HepG2 (cell line): ENCODE measurements around the gene UCP2. TPM values are rescaled to one million over a fixed set of nuclear protein-coding genes. Genes with fewer than 3 reads are reported as not detected.

ENCODE experiments used
- ATAC-seq: fragments of 200-7000 bp; cut with Tn5 transposase; 3 replicates; pipeline ENCODE4 v1.9.1; 2020; ENCODE audit warnings: mild to moderate bottlenecking, moderate library complexity
- BruUV-seq: library from RNA; stranded (reverse); fragments of 400-500 nt; replicated peaks from 2 replicates; lab custom pipeline; 2021; lab: Mats Ljungman, UMichigan
- CTCF ChIA-PET: fragments of 300-600 bp; formaldehyde crosslinking; extraction: SDS; loops from one replicate; lab custom pipeline; 2021; ENCODE audit warnings: low total read pairs, inconsistent platforms, low intra/inter-chr PET ratio; lab: Yijun Ruan, JAX
- POLR2A ChIA-PET: fragments of 350-600 bp; sonication (Branson Sonifier 250); formaldehyde crosslinking; loops from one replicate; lab custom pipeline; 2020; ENCODE audit warnings: antibody characterized with exemption, inconsistent platforms; lab: Yijun Ruan, JAX
- DNase-seq: peaks from one replicate; pipeline ENCODE4 v3.0.0-alpha.2; 2015; ENCODE audit warnings: low spot score
- FAIRE-seq: peaks from 3 replicates; lab custom pipeline; 2011; peaks lifted over from hg19 to GRCh38; lab: Jason Lieb, UNC
- H2AFZ ChIP-seq: one replicate; pipeline ENCODE4 v1.6.1; 2011; ENCODE audit warnings: low read length, inconsistent platforms
- H3K27ac ChIP-seq: fragments of 300-600 bp; 3 replicates; pipeline ENCODE4 v1.8.0; 2011; ENCODE audit warnings: mixed run types, mild to moderate bottlenecking, mixed read lengths, low read length, inconsistent platforms; ENCODE audit not compliant: insufficient read depth; ENCODE audit errors: extremely low read length
- H3K27me3 ChIP-seq, 2 experiments: fragments of 200-600 bp in 1 of 2; 2 replicates in 1 of 2; 3 replicates in 1 of 2; pipeline versions ENCODE4 v1.6.0 to v1.8.0; 2011; ENCODE audit warnings: low read length in 2 of 2, mild to moderate bottlenecking in 2 of 2, moderate library complexity in 2 of 2, inconsistent platforms in 1 of 2; ENCODE audit not compliant: insufficient read depth in 2 of 2, control insufficient read depth in 1 of 2
- H3K36me3 ChIP-seq, 2 experiments: fragments of 200-600 bp in 1 of 2; replicated peaks in 1 of 2; 2 replicates in 1 of 2; 3 replicates in 1 of 2; pipeline versions ENCODE4 v1.5.1 to v1.8.0; 2011; ENCODE audit warnings: low read length in 2 of 2, inconsistent platforms in 1 of 2; ENCODE audit not compliant: insufficient read depth in 2 of 2, control insufficient read depth in 1 of 2
- H3K4me1 ChIP-seq: 2 replicates; pipeline ENCODE4 v1.5.1; 2012; ENCODE audit warnings: low read length, inconsistent platforms; ENCODE audit not compliant: insufficient read depth
- H3K4me2 ChIP-seq: 2 replicates; pipeline ENCODE4 v1.6.0; 2011; ENCODE audit warnings: low read depth, low read length, inconsistent platforms
- H3K4me3 ChIP-seq, 3 experiments: fragments of 200-600 bp in 1 of 3; sonication (generic), shearing (Covaris generic) in 1 of 3; replicated peaks in 1 of 3; 2 replicates each; pipeline ENCODE4 v1.5.1; 2011 to 2016; ENCODE audit warnings: low read length in 3 of 3, inconsistent platforms in 2 of 3, low read depth in 2 of 3, mild to moderate bottlenecking in 2 of 3, control low read depth in 1 of 3, mixed read lengths in 1 of 3; ENCODE audit not compliant: insufficient read depth in 1 of 3
- H3K79me2 ChIP-seq: one replicate; pipeline ENCODE4 v1.6.1; 2011; ENCODE audit warnings: low read length, inconsistent platforms; ENCODE audit not compliant: insufficient read depth
- H3K9ac ChIP-seq: 2 replicates; pipeline ENCODE4 v1.6.0; 2011; ENCODE audit warnings: mild to moderate bottlenecking, low read depth, low read length, inconsistent platforms; ENCODE audit not compliant: insufficient read depth
- H3K9me3 ChIP-seq: 2 replicates; pipeline ENCODE4 v1.5.1; 2012; ENCODE audit warnings: mild to moderate bottlenecking, low read length
- H4K20me1 ChIP-seq: 2 replicates; pipeline ENCODE4 v1.6.0; 2011; ENCODE audit warnings: inconsistent platforms, mild to moderate bottlenecking, low read length, moderate library complexity; ENCODE audit not compliant: insufficient read depth
- CREB1 ChIP-seq, 2 experiments: fragments of 450-650 bp in 1 of 2; IDR thresholded peaks; 2 replicates each; pipeline ENCODE4 v1.6.1; 2016 to 2017; ENCODE audit warnings: control low read depth in 1 of 2, mild to moderate bottlenecking in 1 of 2, missing compliant biosample characterization in 1 of 2, missing genetic modification characterization in 1 of 2
- ELF1 ChIP-seq: sonication (generic); formaldehyde crosslinking; IDR thresholded peaks from 2 replicates; pipeline ENCODE4 v1.4.0; 2020; ENCODE audit warnings: missing genetic modification reagents
- HES4 ChIP-seq: sonication (generic); formaldehyde crosslinking; IDR thresholded peaks from 2 replicates; pipeline ENCODE4 v1.9.0; 2021; ENCODE audit warnings: mild to moderate bottlenecking, missing genetic modification reagents, borderline replicate concordance
- HMGXB3 ChIP-seq: sonication (generic); formaldehyde crosslinking; IDR thresholded peaks from 2 replicates; pipeline ENCODE4 v1.4.0; 2020; ENCODE audit warnings: missing genetic modification reagents, borderline replicate concordance
- KDM5A ChIP-seq: fragments of 200-600 bp; sonication (generic); IDR thresholded peaks from 2 replicates; pipeline ENCODE4 v1.7.0; 2018; ENCODE audit warnings: antibody characterized with exemption, mild to moderate bottlenecking, low read length, borderline replicate concordance
- PPARG ChIP-seq: conservative IDR thresholded peaks from 2 replicates; pipeline ENCODE4 v1.6.1; 2016; ENCODE audit warnings: missing biosample characterization, missing genetic modification reagents
- RFX3 ChIP-seq: IDR thresholded peaks from 2 replicates; pipeline ENCODE4 v1.6.1; 2016; ENCODE audit warnings: missing biosample characterization, missing genetic modification reagents
- SALL2 ChIP-seq: sonication (generic); formaldehyde crosslinking; IDR thresholded peaks from 2 replicates; pipeline ENCODE4 v1.8.1; 2023; ENCODE audit warnings: mild to moderate bottlenecking, missing genetic modification reagents, inconsistent platforms
- SMAD9 ChIP-seq: sonication (generic); formaldehyde crosslinking; IDR thresholded peaks from 2 replicates; pipeline ENCODE4 v1.5.1; 2020; ENCODE audit warnings: mild to moderate bottlenecking, missing genetic modification reagents
- SNAI1 ChIP-seq: sonication (generic); formaldehyde crosslinking; IDR thresholded peaks from 2 replicates; pipeline ENCODE4 v1.5.0; 2020; ENCODE audit warnings: mild to moderate bottlenecking, missing genetic modification reagents, borderline replicate concordance
- SP140L ChIP-seq: sonication (generic); formaldehyde crosslinking; IDR thresholded peaks from 2 replicates; pipeline ENCODE4 v1.4.0; 2020; ENCODE audit warnings: missing genetic modification reagents, borderline replicate concordance
- STAG1 ChIP-seq: sonication (generic); formaldehyde crosslinking; IDR thresholded peaks from 2 replicates; pipeline ENCODE4 v1.4.0; 2020; ENCODE audit warnings: missing genetic modification reagents
- STAT5B ChIP-seq: sonication (generic); formaldehyde crosslinking; IDR thresholded peaks from 2 replicates; pipeline ENCODE4 v1.4.0; 2020; ENCODE audit warnings: missing genetic modification reagents
- ZMAT3 ChIP-seq: sonication (generic); formaldehyde crosslinking; conservative IDR thresholded peaks from 2 replicates; pipeline ENCODE4 v1.7.0; 2021; ENCODE audit warnings: missing genetic modification reagents
- ZNF780A ChIP-seq: sonication (generic); formaldehyde crosslinking; IDR thresholded peaks from 2 replicates; pipeline ENCODE4 v1.8.0; 2022; ENCODE audit warnings: mild to moderate bottlenecking, missing genetic modification reagents, moderate library complexity
- ZNF790 ChIP-seq: sonication (generic); formaldehyde crosslinking; IDR thresholded peaks from 2 replicates; pipeline ENCODE4 v1.8.0; 2022; ENCODE audit warnings: missing genetic modification reagents, mild to moderate bottlenecking, borderline replicate concordance
- ZNF839 ChIP-seq: sonication (generic); formaldehyde crosslinking; IDR thresholded peaks from 2 replicates; pipeline ENCODE4 v1.4.0; 2020; ENCODE audit warnings: missing genetic modification reagents, mild to moderate bottlenecking, borderline replicate concordance
- WGBS: methylation state at CpG from one replicate; pipeline ENCODE4 v1.1.6; 2017; ENCODE audit warnings: low lambda C conversion rate; 5-methylcytosine and 5-hydroxymethylcytosine counted together
- in situ Hi-C: cut with HindIII; loops from 2 replicates; pipeline ENCODE4 v1.10.0; 2017; ENCODE audit warnings: low pct_unique_long_range_greater_than_20kb; ENCODE audit not compliant: extremely low pct_ligation_motif_present
- intact Hi-C: fragments of 100-400 bp; cut with micrococcal nuclease; formaldehyde crosslinking; loops from one replicate; pipeline ENCODE4 v1.10.0; 2022; ENCODE audit not compliant: unreplicated experiment
- polyA plus RNA-seq, 8 experiments: library from polyadenylated mRNA; depleted of rRNA in 3 of 8; stranded (reverse) in 7 of 8; unstranded in 1 of 8; fragments of >200 nt; fragmentation: Illumina TruSeq in 4 of 8; extraction: Trizol in 4 of 8; gene quantifications; 2 replicates each; pipeline versions ENCODE4 v1.2.1 to v1.2.3, GENCODE V29; 2011 to 2016; ENCODE audit warnings: low read depth in 4 of 8, missing spikeins in 1 of 8, mixed read lengths in 1 of 8; ENCODE audit not compliant: insufficient read depth in 1 of 8
- total RNA-seq, 5 experiments: library from RNA; depleted of rRNA; stranded (reverse); fragments of >200 nt; fragmentation: Illumina TruSeq; extraction: Trizol; gene quantifications; 2 replicates each; pipeline ENCODE4 v1.2.3, GENCODE V29; 2016; ENCODE audit warnings: low read depth in 1 of 5
- TF ChIP-seq, protein P1 (sequence below): sonication (generic); formaldehyde crosslinking; IDR thresholded peaks from 2 replicates; pipeline ENCODE4 v1.5.0; 2020; ENCODE audit warnings: mild to moderate bottlenecking, missing genetic modification reagents, moderate library complexity

The UCP2 gene
- total and polyA plus RNA-seq, 2 of the 13 experiments (the other 11 are each of a cell fraction or from before 2014, with no cell fraction given) = 2.7 to 3.2 TPM

DNA sequence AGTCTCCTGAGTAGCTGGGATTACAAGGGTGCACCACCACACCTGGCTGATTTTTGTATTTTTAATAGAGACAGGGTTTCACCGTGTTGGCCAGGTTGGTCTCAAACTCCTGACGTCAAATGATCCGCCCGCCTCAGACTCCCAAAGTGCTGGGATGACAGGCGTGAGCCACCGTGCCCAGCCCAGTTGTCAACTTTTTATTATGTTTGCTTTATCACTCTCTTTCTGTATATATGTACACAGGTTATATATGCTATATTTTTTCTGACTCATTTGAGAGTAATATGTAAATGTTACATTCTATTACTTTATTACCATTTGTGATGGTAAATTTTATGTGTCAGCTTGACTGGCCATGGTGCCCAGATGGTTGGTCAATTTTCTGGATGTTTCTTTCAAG lies 50.7 kb downstream of the UCP2 start (continued):
- TF ChIP-seq KDM5A (no peak), SNAI1 (CRISPR knock-in tag) (no peak), ZMAT3 (CRISPR knock-in tag) (no peak)

GRCh38 chr11:73931039-73931645 lies 51.5 kb downstream of the UCP2 start:
- FAIRE-seq = peak; percentile 67
- in situ Hi-C loops = no loop called here
- Histone ChIP-seq H3K4me1 (no peaks in the 10 kb centered on the region), H3K4me2 (no peak overlapping the region), H3K36me3 (peaks cover 15 to 29% of the 10 kb centered on the region in 2 experiments), H3K9ac (no peak overlapping the region), H3K27ac (no peak overlapping the region), H4K20me1 (no peaks in the 10 kb centered on the region), H3K4me3 (no peak overlapping the region), H3K27me3 (no peaks in the 10 kb centered on the region; a peak in 1 of 5 replicates), H3K79me2 (no peaks in the 10 kb centered on the region), H2AFZ (no peak overlapping the region), H3K9me3 (no peaks in the 10 kb centered on the region)
- no TSS peak for BruUV-seq
- WGBS = 83% methylated on average over 7 of the region's 7 CpGs
- CTCF ChIA-PET = no interaction called here
- peak; percentile 50 for DNase-seq
- intact Hi-C loops = loop anchor here (5.0 kb wide), 3 partner anchors 454 to 529 kb away; no protein-coding TSS in a partner anchor
- peak; percentile 72 for ATAC-seq
- POLR2A ChIA-PET = interaction anchor here (1.0 kb wide), 1 partner anchor 62 kb away, joined by 3 read pairs; no protein-coding TSS in a partner anchor
- TF ChIP-seq STAG1 (CRISPR knock-in tag) = peak; percentile 82
- no peak for TF ChIP-seq ELF1
- no peak for TF ChIP-seq PPARG (CRISPR knock-in tag)
- 0 out of 2 replicates have a peak, but pooled peaks have one; percentile 46 for TF ChIP-seq SMAD9
- TF ChIP-seq HMGXB3 (CRISPR knock-in tag) = no peak
- no peak for TF ChIP-seq STAT5B (CRISPR knock-in tag)
- TF ChIP-seq SALL2 (CRISPR knock-in tag) = no peak
- no peak for TF ChIP-seq HES4 (CRISPR knock-in tag)
- TF ChIP-seq RFX3 (CRISPR knock-in tag) = no peak
- no peak for TF ChIP-seq SP140L (CRISPR knock-in tag)
- no peak for TF ChIP-seq CREB1 (IDR thresholded peaks at IDR 0.05)
- TF ChIP-seq CREB1 (CRISPR knock-in tag; IDR thresholded peaks at IDR 0.05) = no peak
- no peak for TF ChIP-seq ZNF839 (CRISPR knock-in tag)
- TF ChIP-seq, protein P1, sequence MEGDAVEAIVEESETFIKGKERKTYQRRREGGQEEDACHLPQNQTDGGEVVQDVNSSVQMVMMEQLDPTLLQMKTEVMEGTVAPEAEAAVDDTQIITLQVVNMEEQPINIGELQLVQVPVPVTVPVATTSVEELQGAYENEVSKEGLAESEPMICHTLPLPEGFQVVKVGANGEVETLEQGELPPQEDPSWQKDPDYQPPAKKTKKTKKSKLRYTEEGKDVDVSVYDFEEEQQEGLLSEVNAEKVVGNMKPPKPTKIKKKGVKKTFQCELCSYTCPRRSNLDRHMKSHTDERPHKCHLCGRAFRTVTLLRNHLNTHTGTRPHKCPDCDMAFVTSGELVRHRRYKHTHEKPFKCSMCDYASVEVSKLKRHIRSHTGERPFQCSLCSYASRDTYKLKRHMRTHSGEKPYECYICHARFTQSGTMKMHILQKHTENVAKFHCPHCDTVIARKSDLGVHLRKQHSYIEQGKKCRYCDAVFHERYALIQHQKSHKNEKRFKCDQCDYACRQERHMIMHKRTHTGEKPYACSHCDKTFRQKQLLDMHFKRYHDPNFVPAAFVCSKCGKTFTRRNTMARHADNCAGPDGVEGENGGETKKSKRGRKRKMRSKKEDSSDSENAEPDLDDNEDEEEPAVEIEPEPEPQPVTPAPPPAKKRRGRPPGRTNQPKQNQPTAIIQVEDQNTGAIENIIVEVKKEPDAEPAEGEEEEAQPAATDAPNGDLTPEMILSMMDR (CRISPR knock-in tag) = peak; percentile 65
- TF ChIP-seq ZNF780A = no peak
- no peak for TF ChIP-seq ZNF790 (CRISPR knock-in tag)
